ENCODE results near the gene BMF.
"Not testable (repeated sequence)": the region's sequence is repeated elsewhere in the genome, so short reads cannot be mapped to it uniquely, and the experiment has no call there.

The BMF gene

DNA sequence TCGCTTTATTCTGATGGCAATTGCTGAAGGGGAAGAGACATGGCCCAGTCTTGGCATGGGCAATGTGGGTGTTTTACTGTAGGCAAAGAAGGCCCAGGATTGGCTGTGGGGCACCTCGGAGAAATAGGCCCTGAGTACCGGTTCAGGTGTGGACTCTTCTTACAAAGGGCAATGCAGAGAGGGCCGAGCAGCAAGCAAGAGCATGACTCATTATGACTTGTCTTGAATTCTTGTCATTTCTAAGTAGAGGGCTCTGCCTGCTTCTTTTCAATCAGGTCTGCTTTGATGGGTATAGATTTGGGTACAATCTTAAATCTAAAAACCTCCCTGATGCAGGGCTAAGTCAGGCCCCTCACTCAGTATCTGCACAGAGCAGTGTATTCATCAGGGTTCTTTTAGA, 37.4 kb upstream of the BMF start:
- Histone ChIP-seq H3K9me3 (replicated peaks in 1 of 11) (no peaks in the 10 kb centered on the region; a peak in 1 of 22 replicates), H3K9ac (no peak overlapping the region), H3K27me3 (no peaks in the 10 kb centered on the region), H3K4me3 (no peak overlapping the region), H4K20me1 (no peaks in the 10 kb centered on the region), H3K36me3 (no peaks in the 10 kb centered on the region), H3K4me1 (peaks cover 0 to 12% (median 9%) of the 10 kb centered on the region in 10 experiments; a peak in 12 of 20 replicates), H3K4me2 (no peak overlapping the region), H3K27ac (no peak overlapping the region)
- TF ChIP-seq Cebpa-rat (IDR thresholded peaks at IDR 0.05): no peak

DNA sequence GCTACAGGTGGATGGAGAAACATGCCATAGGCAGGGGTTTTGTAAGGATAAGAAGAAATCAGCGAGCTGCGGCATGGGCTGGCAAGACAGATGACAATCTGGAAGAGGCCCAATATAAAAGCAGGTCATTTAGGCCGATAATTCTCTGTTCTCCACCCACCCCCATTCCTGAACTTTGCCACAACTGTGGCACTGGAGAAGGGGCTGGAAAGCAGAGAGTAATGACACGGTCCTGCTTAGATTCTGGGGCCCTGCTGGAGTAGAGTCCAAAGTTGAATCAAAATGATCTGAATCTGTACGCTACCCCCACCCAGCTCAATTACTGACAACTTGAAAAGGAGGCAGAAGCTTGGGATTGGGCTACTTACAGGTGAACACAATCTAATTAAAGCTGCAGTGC, 33.7 kb upstream of the BMF start:
- Histone ChIP-seq H3K9ac (no peak overlapping the region), H3K4me3 (no peak overlapping the region), H3K27me3 (no peaks in the 10 kb centered on the region), H3K9me3 (replicated peaks in 1 of 11) (peaks cover 0 to 5% (median 0%) of the 10 kb centered on the region in 11 experiments; a peak in 1 of 22 replicates), H3K27ac (no peak overlapping the region), H3K4me1 (peaks cover 0 to 9% (median 0%) of the 10 kb centered on the region in 10 experiments; a peak in 2 of 20 replicates), H4K20me1 (no peaks in the 10 kb centered on the region), H3K36me3 (no peaks in the 10 kb centered on the region), H3K4me2 (no peak overlapping the region)
- TF ChIP-seq Cebpa-rat (IDR thresholded peaks at IDR 0.05): no peak

DNA sequence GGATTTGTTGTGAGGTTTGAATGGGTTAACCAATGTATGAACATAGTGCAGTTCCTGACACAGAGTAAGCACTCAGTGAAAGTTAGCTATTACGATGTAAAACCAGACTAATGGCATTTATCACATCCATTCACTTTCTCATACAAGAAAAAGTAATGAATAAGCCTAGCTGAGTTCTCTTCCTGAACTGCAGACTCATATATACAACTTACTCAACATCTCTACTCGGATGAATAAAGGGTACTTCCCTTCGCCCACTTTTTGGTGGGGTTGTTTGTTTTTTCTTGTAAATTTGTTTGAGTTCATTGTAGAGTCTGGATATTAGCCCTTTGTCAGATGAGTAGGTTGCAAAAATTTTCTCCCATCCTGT, 29.5 kb upstream of the BMF start:
- H3K27me3 ChIP-seq; H4K20me1 ChIP-seq; H3K27ac ChIP-seq; H3K36me3 ChIP-seq; H3K4me3 ChIP-seq; H3K4me2 ChIP-seq; H3K9ac ChIP-seq; H3K9me3 ChIP-seq (replicated peaks in 1 of 11); H3K4me1 ChIP-seq: not testable (repeated sequence)

DNA sequence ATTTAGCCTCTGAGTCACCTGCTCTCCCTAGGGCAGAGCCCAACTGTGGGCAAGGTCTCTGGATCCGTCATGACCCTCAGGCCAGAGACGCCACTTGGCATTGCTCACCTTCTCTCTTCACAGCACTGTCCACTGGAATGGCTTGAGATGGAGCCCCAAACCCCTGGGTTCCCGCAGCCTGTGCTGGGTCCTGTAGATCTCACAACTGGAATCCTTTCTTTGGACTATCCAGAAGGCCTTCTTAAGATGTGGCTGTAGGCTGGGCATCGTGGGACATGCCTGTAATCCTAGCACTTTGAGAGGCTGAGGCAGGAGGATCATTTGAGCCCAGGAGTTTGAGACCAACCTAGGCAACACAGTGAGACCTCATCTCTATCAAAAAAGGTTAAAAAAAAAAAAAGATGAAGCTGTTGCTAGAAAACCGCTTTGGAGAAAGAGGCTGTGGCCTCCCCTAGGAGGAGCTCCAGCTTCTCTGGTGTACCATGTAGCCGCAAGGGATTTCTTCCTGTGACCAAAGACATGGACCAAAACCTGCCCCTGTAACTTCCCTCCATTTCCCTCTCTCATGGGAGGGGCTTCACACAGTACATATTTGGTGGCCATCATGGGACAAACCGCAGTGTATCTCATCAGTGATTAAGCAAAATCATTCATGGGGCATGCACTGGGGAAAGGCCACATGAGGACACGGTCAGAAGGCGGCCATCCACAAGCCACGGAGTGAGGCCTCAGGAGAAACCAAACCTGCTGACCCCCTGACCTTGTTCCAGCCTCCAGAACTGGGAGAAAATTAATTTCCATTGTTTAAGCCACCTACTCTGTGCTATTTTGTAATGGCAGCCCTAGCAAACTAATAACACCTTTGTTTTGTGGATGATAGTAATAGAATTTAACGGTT, 28.9 kb upstream of the BMF start:
- no peaks in the 10 kb centered on the region for H3K27me3 ChIP-seq
- H3K4me1 ChIP-seq: peaks cover 0 to 4% (median 0%) of the 10 kb centered on the region in 10 experiments; a peak in 1 of 20 replicates
- no peak for TF ChIP-seq Cebpa-rat (IDR thresholded peaks at IDR 0.05)
- H3K4me3 ChIP-seq: no peak overlapping the region
- no peak overlapping the region for H3K27ac ChIP-seq
- H3K4me2 ChIP-seq: no peak overlapping the region
- no peak overlapping the region for H3K9ac ChIP-seq
- H4K20me1 ChIP-seq: no peaks in the 10 kb centered on the region
- H3K9me3 ChIP-seq (replicated peaks in 1 of 11): peaks cover 0 to 5% (median 0%) of the 10 kb centered on the region in 11 experiments; a peak in 1 of 22 replicates
- no peaks in the 10 kb centered on the region for H3K36me3 ChIP-seq

DNA sequence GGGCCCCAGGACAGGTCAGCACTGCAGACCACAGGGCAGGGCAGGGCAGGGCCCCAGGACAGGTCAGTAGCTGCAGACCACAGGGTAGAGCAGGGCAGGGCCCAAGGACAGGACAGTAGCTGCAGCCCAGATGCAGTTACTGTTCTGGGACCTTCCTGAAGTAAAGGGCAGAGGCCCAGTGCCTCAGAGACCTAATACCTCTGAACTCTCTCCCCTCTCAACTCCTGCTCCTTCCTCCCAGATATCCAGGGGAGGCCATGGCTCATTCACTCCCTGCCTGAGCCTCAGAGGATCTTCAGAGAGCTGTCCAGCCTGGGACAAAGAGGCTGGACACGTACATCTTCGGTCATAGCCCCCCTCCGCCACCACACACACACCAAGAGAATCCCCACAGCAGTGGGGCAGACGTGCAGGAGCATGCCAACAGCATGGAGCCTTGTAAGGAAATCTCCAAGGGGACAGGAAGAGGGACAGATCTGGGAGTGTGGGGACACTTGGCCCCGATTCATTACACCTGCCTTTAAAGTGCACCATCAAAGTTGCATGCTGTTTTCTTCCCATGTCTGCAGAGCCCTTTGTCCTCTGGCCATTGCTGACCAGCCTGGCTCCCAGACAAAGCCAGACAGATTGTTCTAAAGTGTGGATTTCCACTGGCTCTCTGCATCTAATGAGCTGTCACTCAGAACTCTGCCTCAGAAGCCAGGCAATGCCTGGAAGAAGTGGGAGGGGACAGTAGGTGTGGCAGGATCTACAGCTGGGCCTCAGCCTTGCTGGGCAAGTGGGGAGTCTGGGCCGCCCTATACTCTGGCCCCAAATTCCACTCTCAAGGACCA, 28.0 kb upstream of the BMF start:
- Histone ChIP-seq H3K9ac (no peak overlapping the region), H4K20me1 (no peaks in the 10 kb centered on the region), H3K4me3 (no peak overlapping the region), H3K27me3 (no peaks in the 10 kb centered on the region), H3K27ac (no peak overlapping the region), H3K36me3 (no peaks in the 10 kb centered on the region), H3K4me2 (no peak overlapping the region), H3K4me1 (peaks cover 0 to 4% (median 0%) of the 10 kb centered on the region in 10 experiments; a peak in 1 of 20 replicates), H3K9me3 (replicated peaks in 1 of 11) (peaks cover 0 to 5% (median 0%) of the 10 kb centered on the region in 11 experiments; a peak in 1 of 22 replicates)
- no peak for TF ChIP-seq Cebpa-rat (IDR thresholded peaks at IDR 0.05)

DNA sequence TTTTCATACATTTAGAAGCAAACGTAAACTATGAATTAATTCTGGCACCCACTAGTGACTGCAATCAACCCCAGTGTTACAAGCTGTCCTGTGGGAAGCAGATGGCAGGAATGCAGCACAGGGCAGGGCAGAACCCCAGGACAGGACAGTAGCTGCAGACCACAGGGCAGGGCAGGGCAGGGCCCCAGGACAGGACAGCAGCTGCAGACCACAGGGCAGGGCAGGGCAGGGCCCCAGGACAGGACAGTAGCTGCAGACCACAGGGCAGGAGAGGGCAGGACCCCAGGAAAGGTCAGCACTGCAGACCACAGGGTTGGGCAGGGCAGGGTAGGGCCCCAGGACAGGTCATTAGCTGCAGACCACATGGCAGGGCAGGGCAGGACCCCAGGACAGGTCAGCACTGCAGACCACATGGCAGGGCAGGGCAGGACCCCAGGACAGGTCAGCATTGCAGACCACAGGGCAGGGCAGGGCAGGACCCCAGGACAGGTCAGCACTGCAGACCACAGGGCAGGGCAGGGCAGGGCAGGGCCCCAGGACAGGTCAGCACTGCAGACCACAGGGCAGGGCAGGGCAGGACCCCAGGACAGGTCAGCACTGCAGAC, 27.3 kb upstream of the BMF start:
- H3K36me3 ChIP-seq; H3K4me2 ChIP-seq; H4K20me1 ChIP-seq; H3K9ac ChIP-seq; H3K4me1 ChIP-seq; H3K27me3 ChIP-seq; H3K4me3 ChIP-seq; H3K9me3 ChIP-seq (replicated peaks in 1 of 11); H3K27ac ChIP-seq: not testable (repeated sequence)

DNA sequence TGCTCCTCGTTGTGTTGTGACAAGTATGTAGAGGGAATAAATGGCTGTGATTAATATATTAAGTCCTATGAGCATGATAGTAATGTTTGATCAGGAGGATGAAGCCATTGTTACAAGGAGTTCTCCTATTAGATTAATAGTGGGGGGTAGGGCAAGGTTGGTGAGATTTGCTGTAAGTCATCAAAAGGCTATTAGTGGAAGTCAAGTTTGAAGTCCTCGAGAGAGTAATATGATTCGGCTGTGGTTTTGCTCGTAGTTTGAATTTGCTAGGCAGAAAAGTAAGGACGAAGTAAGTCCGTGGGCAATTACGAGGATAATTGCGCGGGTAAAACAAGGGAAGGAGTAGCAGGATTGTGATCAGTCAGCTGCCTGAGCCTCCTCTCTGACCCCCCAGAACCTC, 26.2 kb upstream of the BMF start:
- Histone ChIP-seq H3K4me3 (no peak overlapping the region), H4K20me1 (no peaks in the 10 kb centered on the region), H3K27me3 (no peaks in the 10 kb centered on the region), H3K36me3 (no peaks in the 10 kb centered on the region), H3K4me1 (no peaks in the 10 kb centered on the region), H3K27ac (no peak overlapping the region), H3K9me3 (replicated peaks in 1 of 11) (peaks cover 0 to 5% (median 0%) of the 10 kb centered on the region in 11 experiments; a peak in 1 of 22 replicates), H3K9ac (no peak overlapping the region), H3K4me2 (no peak overlapping the region)
- TF ChIP-seq Cebpa-rat (IDR thresholded peaks at IDR 0.05): no peak

DNA sequence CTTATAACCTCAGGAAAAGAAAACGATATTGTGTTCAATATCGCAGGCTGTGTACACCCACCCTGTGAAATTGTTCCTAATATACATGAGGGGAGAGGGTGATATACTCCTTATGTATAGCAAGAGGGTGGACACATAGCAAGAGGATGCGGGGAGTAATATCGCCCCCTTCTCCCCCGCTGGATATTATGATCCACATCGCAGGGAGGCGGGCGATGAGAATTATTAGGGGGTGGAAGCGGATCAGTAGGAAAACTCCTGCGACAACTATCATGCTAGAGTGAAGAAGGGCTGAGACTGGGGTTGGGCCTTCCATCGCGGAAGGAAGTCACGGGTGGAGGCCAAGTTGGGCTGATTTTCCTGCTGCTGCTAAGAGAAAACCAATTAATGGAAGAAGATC, 24.9 kb upstream of the BMF start:
- TF ChIP-seq Cebpa-rat (IDR thresholded peaks at IDR 0.05): no peak
- Histone ChIP-seq H3K36me3 (no peaks in the 10 kb centered on the region), H3K4me3 (no peak overlapping the region), H4K20me1 (no peaks in the 10 kb centered on the region), H3K27me3 (no peaks in the 10 kb centered on the region), H3K4me1 (no peaks in the 10 kb centered on the region), H3K27ac (no peak overlapping the region), H3K9me3 (replicated peaks in 1 of 11) (peaks cover 0 to 5% (median 0%) of the 10 kb centered on the region in 11 experiments; a peak in 1 of 22 replicates), H3K4me2 (no peak overlapping the region), H3K9ac (no peak overlapping the region)

DNA sequence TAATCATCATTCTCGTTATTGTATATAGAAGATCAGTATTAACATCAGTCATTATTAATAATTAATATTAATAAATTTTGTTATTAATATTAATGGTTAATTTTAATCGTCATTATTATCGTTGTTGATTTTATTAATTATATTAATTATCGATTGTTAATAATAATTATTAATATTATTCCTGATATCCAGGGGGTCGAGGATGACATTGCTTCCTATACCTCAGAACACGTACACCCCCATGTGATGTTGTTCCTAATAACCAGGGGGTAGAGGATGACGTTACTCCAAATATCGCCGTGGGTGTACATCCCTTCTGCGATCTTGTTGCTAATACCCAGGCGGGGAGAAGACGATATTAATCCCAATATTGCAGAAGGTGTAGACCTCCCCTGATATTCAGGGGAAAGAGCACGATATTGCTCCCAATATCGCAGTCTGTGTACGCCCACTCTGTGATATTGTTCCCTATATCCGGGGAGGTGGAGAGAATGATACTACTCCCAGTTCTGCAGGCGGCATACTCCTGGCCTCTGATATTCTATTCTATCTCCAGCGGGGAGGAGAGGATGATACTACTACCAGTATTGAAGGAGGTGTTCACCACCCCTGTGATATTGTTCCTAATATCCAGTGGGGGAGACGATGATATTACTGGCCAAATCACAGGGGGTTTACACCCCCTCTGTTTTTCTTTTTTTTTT, 22.3 kb upstream of the BMF start:
- Histone ChIP-seq H4K20me1 (no peaks in the 10 kb centered on the region), H3K9ac (no peak overlapping the region), H3K4me1 (no peaks in the 10 kb centered on the region), H3K36me3 (no peaks in the 10 kb centered on the region), H3K4me3 (no peak overlapping the region), H3K27me3 (no peaks in the 10 kb centered on the region), H3K4me2 (no peak overlapping the region), H3K9me3 (replicated peaks in 1 of 11) (no peaks in the 10 kb centered on the region), H3K27ac (no peak overlapping the region)
- no peak for TF ChIP-seq Cebpa-rat (IDR thresholded peaks at IDR 0.05)

Measured in BLaER1 treated with 17β-estradiol and CSF1 and Interleukin-3, amounts not matched to agents 10 nM and 100 nM (cell line).